Kidney capillary endothelial cell (primary cell): ENCODE measurements around the gene C1QTNF9B.
"Not testable (repeated sequence)": the region's sequence is repeated elsewhere in the genome, so short reads cannot be mapped to it uniquely, and the experiment has no call there.

Experiments used
- DNase-seq: peaks from one replicate; pipeline ENCODE4 v3.0.0-alpha.2; 2018; ENCODE audit warnings: low spot score

Gene C1QTNF9B

DNA sequence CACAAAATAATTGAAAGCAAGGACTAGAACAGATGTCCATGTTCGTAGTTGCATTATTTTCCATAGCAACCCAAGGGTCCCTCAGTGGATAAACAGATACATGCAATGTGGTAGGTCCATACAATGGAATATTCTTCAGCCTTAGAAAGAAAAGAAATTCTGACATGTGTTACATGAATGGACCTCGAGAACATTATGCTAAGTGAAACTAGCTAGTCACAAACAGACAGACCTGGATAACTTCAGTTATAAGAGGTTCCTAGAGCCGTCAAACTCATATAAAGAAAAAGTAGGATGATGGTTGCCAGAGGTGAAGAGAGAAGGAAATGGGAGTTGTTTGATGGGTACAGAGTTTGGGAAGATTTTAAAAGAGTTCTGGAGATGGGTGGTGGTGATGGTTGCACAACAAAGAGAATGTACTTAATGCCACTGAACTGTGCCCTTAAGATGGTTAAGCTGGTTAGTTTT is at the start of gene C1QTNF9B:
Gene C1QTNF9B (minus strand): TSS at position 51 of the 468 bp plus-strand sequence.
- DNase-seq, result not testable (repeated sequence)

DNA sequence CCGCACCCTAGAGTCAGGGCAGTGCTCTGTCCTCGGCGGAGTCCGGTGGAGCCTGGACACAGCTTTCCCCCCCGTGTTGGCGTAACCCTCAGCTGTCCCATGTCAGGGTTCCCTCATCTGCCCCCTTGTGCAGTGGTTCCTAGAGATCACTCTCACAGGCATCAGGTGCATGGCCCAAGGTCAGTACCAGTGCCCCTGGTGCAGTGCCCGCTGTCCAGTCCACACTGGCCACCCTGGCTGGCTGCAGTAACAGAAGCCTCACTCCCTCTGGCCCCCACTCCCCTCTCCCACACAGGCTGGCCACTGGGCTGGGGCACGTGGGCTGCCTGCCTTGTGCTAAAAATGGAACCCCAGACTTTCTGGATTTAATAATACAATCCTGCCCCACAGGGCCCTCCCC is 49.6 kb upstream of the C1QTNF9B start:
- no peak for DNase-seq

DNA sequence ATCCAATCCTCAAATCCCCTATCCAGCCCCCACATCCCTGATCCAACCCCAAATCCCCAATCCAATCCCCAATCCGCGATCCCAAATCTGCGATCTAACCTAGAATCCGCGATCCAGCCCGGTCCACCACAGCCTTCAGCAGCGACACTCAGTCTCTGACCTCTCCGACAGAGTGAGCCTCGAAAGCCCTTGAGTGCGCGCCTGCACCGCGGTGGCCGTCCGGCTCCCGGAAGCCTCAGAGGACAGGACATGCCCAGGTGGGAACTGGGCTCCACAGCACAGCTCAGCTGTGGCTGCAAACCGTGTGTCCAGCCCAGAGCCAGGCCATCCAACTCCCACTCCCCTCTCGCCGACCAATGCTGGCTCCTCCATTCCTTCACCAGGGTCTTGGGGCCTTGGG is 48.8 kb upstream of the C1QTNF9B start:
- no peak for DNase-seq

DNA sequence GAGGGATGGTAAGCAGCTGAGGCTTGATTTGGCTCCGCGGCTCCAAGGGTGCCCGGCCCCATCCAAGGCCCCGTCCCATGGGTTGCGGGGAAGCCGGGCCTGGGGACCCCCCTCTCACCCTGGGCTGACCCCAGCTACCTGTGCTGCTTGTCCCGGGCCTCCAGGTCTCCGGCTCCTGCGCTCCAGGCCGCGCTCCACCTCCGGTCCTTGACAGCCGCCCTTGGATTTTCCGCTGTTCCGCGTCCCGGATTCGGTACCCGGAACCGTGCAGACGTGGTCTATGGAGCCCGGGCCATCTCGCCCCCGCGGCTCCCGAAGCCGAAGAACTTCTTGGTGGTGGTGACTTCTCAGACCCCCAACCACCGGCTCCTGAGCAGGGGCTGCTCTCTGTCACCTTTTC is 48.3 kb upstream of the C1QTNF9B start:
- DNase-seq, result no peak

DNA sequence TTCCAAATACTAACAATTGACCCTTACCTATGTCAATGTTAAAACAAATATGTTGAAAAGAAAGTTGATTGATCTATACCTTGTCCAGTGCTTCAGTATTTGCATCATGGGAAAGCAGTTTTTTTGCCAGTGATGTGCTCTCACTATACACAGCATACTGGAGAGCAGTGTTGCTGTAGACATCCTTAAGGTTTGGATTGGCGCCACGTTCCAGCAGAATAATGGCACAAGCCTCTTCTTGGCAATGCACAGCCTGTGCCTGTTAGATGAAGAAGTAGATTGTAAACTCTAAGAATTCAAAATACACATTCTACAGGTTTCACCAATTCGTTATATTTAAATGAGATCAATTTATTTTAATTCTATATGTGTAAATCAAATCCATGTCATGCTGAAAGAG is 43.9 kb upstream of the C1QTNF9B start:
- no peak for DNase-seq

DNA sequence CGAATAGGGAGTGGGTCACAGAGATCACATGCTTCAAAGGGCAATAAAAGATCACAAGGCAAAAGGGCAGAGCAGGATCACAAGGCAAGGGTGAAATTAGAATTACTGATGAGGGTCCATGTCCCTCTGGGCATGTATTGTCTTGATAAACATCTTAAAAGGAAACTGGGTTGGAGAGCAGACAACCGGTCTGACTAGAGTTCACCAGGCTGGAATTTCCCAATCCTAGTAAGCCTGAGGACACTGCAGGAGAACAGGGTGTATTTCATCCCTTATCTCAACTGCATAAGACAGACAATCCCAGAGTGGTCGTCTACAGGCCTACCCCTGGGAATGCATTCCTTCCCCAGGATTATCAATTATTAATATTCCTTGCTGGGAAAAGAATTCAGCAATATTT is 42.4 kb upstream of the C1QTNF9B start:
- not testable (repeated sequence) for DNase-seq

DNA sequence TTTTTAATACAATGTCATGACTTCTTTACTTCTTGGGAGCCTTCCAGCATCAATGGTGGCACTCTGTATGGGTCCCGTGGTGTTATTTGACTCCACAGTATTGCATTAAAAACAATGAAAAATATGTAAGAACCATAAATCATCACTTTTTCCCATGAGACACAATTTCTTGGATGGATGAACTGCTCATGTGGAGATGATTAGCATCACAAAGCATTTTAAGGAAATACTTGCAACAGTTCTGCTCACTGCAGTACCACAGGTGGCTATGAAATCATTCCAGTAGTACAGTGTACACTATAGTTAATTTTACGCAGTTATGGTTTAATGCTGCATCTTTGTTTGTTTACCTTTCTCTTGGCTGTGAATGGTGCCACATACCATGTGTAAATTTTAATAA is 37.2 kb upstream of the C1QTNF9B start:
- no peak for DNase-seq

DNA sequence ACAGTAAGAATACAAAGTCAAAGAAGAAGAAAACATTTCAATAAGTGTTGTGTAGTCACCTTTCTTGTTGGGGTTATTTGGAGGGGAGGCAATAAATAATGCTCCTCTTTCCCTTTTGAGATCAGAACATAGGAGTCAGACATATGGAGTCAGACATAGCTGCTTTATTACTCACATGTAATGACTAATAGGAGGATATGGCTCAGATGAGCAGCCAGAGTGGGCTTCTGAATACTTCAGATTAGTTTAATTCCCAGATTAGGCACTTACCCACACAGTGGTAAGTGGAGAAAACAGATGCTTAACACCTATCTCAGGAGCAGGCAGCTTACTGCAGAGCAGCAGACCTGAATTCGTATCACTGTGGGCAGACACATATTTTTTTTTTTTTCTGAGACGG is 31.7 kb upstream of the C1QTNF9B start:
- peak; percentile 93 for DNase-seq

DNA sequence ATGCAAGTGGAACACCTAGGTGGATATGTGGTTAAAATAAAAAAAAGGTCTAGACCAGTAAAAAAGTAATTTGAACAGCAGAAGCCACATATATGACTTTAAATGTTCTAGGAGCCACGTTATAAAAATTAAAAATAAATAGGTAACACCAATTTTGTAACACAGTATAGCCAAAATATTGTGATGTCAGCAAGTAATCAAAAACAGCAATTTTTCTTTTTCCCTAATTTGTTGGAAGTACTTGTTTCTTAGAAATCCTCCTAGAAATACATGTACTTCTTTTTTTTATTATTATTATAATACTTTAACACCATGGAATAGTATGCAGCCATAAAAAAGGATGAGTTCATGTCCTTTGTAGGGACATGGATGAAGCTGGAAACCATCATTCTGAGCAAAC is 25.7 kb upstream of the C1QTNF9B start:
- no peak for DNase-seq

DNA sequence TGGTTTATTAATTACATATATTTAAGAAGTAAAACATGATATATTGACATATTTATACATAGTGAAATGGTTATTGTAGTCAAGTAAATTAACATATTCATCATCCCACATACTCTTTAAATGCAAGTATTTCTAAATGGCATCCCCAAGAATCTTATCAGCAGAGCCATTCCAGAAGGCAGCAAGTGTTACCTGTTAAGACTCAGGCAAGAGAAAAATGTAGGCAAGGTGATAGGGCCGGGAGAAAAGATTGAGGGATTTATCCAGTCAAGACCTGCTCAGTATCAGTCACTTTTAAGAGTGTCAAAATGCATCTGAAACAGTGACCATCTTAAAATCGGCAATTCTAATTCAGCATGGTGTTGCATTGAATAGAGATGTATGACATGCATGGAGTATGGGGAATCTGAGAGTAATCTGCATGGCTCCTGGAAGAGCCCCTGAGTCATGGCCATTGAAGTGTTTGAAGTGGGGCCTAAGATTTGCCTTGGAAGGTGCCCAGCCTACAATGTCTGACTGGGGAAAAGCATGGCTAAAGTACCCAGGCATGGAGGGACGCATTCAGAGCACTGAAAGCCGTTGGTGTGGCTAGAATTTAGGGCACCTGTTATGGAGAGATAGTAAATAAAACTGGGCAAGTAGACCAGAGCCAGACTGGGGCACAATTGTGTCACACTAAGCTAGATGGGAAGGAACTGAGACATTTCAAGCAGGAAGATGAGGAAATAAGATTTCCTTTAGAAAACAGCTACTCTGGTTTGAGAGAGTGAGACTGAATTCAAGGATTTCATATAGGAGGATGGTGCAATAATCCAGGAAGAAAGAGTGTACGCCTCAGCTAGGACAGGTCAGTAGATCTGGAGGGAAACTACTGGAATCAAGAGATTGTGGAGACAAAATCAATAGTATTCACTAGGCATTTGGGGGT is 25.0 kb upstream of the C1QTNF9B start:
- DNase-seq, result peak; percentile 63

DNA sequence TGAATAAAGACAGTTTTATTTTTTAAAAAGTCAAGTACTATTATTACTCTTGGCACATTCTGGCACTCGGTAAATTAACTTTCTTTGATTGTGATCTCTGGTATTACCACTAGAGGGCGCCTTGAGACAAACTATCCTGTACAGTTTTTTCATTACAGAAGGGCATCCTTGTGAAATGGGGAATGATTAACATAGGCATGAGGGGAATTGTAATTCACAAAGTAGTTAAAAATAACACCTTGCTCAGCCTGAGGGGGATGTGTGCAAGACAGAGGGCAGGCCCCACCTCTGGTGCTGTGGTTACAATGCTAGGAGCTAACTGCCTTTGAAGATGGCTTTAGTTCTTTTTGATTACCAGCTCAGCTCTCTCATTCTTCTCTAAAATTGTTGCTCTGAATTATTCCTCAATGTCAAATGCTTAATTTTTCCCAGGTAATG is 24.2 kb upstream of the C1QTNF9B start:
- no peak for DNase-seq

DNA sequence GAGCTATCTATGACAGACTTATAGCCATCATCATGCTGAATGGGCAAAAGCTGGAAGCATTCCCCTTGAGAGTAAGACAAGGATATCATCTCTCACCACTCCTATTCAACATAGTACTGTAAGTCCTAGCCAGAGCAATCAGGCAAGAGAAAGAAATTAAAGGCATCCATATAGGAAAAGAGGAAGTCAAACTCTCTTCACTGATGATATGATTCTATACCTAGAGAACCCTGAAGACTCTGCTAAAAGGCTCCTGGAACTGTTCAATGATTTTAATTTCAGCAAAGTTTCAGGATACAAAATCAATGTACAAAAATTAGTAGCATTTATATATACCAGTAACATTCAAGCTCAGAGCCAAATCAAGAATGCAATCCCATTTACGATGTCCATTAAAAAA is 21.7 kb upstream of the C1QTNF9B start:
- DNase-seq, result no peak

DNA sequence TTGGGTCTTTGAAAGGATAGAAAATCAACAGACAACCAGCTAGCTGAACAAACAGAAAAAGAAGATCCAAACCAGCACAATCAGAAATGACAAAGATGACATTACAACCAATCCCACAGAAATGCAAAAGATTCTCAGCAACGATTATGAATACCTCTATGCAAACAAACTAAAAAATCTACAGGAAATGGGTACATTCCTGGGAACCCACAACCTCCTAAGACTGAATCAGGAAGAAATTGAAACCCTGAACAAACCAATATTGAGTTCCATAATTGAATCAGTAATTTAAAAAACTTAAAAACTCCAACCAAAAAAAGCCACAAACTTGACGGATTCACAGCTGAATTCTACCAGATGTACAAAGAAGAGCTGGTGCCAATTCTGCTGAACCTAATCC is 20.9 kb upstream of the C1QTNF9B start:
- DNase-seq, result no peak

DNA sequence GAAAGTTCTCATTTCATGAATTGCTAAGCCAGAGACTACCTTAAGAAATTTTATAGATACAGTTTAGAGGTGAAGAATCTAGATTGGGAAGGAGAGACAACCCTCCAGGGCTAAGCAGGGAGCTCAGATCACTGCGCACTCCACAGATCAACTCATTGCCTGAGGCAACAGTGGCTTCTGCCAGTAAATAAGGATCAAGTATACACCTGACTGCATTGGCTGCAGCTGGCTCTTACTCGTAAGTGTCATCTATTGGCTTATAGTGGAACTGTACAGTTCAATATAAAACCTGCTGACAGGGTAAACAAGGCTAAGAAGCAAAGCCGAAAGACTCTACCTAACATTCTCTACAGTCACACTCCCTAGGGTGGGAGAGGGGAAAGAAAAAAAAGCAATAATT is 18.0 kb upstream of the C1QTNF9B start:
- DNase-seq, result no peak

DNA sequence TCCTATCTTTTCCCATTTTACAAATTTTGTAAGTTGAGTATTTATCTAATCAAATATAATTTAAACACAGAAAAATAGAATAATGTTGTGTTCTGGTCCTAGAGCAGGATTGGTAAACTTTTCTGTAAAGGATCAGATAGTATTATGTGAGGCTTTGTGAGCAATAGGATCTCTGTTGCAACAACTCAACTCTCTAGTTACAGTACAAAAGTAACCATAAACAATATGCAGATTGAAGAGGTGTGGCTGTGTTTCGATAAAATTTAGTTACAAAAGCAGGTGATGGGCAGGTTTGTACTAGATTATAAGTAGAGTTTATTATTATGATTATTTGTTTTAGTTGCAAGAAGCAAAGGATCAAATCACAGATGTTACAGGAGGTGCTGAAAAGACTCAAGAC is 15.2 kb upstream of the C1QTNF9B start:
- DNase-seq, result no peak

DNA sequence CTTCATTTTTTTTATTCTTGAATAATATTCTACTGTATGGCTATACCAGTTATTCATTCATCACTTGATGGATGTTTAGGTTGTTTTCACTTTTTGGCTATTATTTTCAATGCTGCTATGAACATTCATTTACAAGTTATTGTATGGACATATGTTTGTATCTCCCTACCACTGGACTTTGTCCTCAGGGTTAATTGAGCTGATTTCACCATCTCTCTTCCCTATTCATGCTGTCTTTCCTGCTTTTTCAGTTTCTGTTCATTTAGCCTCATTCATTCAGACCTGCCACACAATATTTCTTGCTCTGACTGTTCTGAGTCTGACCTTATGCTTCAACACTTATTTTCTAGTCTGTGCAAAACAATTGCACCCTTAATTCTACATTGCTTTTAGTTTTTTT is 12.3 kb upstream of the C1QTNF9B start:
- no peak for DNase-seq

DNA sequence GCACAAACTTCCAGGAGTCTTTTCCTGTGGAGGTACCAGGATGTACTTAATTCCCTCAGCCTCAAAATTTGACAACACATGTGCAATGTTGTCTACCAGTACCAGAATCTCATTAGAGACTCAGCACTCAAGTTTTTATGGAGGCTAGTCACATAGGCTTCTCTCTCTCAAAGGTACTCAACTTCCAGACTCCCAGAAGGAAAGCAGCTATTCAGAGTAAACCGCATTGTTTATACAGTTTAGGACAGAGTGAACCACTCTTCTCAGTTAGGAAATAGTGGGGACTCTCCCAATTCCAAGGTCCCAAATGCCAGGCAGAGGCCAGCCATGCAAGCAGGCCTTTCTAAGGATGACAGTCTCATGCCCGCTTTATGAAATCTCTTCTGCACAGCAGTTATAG is 8.5 kb upstream of the C1QTNF9B start:
- no peak for DNase-seq

DNA sequence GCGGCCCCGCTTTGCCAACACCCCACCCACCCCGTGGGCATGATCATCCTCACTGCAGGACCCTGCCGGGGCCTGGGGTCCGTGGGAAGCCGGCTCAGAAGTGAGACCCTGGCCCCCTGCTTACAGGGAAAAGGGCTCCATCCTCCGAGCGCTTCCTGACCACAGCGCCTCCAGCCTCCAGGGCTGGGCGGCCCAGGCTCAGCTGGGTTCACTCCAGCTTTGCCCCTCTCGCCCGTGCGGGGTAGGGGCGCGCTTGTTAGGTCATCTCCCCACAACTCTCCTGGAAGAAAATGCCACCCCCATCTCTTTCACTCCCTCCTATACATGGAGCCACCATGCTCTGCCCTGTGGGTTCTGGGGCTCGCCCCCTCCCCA is 6.6 kb upstream of the C1QTNF9B start:
- DNase-seq, result no peak

DNA sequence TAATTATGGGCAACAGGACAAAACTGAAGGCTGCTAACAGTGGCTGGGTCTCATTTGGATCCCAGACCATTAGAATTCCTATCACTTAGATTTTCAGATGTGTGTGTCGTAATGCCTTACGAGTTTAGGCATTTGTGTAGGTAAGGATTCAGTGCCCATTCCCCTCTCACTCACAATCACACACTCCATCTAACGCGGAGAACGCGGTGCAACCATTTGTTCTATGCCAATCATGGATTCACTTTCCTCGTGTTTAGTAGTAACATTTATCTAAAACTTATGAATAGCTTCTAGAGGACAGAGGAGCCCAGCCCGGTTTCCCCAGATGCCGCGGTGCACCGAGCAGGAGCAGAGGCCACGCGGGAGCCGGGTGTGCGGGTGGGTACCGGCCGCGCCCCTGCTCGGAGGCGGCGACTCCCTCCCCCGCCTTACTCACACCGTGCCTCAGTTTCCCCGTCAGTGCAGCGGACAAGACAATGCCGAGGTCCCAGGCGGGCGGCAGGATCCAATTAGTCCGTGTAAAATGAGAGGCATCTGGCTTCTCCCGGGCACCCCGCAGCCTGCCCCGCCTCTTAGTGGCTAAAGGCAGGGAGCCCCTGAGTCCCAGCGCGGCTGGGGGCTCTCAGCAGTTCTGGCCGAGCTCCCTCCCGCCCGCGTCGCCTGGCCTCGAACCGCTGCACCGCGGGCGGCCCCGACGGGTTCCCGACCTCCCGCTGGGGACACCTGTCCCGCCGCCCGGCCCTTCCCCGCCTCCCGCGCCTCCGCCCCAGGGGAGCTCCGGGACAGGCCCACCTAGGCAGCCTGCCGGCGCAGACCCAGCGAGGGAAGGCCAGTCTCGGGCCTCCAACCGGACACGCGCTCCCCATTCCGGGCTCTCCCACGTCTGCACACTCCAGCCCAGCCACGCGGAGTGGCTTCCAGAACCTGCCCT is 5.9 kb upstream of the C1QTNF9B start:
- DNase-seq, result no peak

DNA sequence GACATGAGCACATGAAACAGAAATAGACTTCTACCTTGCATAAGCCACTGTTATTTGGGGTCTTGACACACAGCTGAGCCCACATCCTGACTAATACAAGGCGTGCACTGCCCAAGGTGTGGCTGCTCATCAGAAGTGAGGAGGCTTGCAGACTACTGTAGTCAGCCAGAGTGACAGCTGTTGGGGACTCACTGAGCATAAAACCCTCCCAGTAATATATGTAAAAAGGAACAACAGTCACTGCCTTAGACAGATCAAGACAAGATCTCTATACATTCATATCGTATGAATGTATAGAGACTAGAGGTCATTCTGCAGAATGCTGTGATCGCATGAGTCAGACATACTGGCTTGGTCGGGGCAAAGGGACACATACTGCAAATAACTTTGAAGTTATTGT is 4.1 kb upstream of the C1QTNF9B start:
- DNase-seq, result no peak

DNA sequence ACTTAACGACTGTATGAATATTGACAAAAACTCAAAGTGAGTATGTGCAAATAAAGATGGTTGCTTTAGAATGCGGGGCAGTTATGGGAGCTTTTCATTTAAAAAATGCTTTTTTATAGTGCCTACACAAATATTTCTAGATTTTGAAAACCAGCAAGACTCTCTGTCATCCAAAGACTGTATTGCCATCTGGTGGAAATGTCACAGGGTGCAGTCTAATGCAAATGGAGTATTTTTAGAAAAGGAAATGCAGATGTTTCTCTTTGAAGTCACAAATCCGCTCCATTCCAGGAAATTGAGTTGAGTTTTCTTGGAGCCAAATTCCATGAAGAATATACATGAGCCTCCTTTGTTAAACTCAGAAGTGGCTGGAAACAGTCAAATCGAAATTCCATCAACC is 2.3 kb upstream of the C1QTNF9B start:
- DNase-seq, result peak; percentile 68

DNA sequence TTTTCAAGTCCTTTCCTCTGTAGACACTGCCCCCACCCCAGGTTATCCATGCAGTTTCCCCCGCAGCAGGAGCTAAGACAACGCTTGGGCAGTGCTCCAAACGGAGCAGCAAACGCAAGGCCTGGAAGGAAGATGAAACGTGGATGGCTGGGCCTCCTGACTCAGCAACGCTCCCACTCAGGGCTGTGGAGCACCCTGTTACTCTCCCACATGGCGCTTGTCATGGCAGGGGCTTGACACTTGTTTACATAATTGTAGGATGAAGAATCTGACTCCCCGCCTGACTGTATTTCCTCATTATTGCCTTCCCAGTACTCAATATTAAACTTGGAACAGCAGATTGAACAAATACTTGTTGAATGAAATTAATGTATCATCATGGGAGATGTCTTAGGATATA is 799 bp upstream of the C1QTNF9B start:
- DNase-seq, result no peak

DNA sequence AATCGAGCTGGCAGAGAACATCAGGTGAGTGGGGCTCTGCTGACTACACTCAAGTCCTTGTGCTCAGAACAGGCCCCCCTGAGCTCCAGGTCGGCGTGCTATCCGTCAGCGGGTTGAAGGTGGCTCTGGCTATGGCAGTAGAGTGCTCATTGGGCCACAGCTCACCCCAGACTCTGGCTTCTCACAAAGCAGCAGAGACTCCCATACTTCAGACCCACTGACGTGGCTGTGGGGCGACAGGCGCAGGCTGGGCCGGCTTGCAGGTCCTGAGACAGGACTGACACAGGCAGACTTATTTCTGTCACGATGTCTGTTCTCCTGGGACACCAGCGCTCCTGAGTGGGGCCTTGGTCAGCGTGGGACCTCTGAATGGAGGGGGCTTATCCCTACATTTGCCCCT is 2.6 kb downstream of the C1QTNF9B start:
- not testable (repeated sequence) for DNase-seq
